MG63 (cell line): ENCODE results near the gene GRIN1. TPM values are rescaled to one million over a fixed set of nuclear protein-coding genes. Genes with fewer than 3 reads are reported as not detected.
A peak's percentile ranks its signal among the peaks of the same experiment; 100 is the strongest.

Experiments
- DNase-seq: peaks from one replicate; pipeline ENCODE4 v3.0.0-alpha.2; 2020
- H3K27me3 ChIP-seq: fragments of 250-450 bp; sonication (Bioruptor Pico); 2 replicates; pipeline ENCODE4 v1.5.1; 2020; ENCODE audit warnings: mild to moderate bottlenecking, moderate library complexity
- H3K36me3 ChIP-seq: fragments of 250-450 bp; sonication (Bioruptor Pico); 2 replicates; pipeline ENCODE4 v1.5.1; 2020; ENCODE audit warnings: mild to moderate bottlenecking, moderate library complexity
- H3K4me3 ChIP-seq: fragments of 250-450 bp; sonication (Bioruptor Pico); 2 replicates; pipeline ENCODE4 v1.5.1; 2020; ENCODE audit warnings: mild to moderate bottlenecking, moderate library complexity
- H3K9me3 ChIP-seq: fragments of 250-450 bp; sonication (Bioruptor Pico); 2 replicates; pipeline ENCODE4 v1.5.1; 2020; ENCODE audit warnings: mild to moderate bottlenecking, moderate library complexity
- total RNA-seq: library from RNA; depleted of rRNA; stranded (reverse); fragments of >200 nt; shearing (Covaris generic); gene quantifications from 2 replicates; pipeline ENCODE4 v1.2.3, GENCODE V29; 2014; ENCODE audit warnings: low replicate concordance

Gene GRIN1
- total RNA-seq, 1 experiment from 2014 or later, result not detected

DNA sequence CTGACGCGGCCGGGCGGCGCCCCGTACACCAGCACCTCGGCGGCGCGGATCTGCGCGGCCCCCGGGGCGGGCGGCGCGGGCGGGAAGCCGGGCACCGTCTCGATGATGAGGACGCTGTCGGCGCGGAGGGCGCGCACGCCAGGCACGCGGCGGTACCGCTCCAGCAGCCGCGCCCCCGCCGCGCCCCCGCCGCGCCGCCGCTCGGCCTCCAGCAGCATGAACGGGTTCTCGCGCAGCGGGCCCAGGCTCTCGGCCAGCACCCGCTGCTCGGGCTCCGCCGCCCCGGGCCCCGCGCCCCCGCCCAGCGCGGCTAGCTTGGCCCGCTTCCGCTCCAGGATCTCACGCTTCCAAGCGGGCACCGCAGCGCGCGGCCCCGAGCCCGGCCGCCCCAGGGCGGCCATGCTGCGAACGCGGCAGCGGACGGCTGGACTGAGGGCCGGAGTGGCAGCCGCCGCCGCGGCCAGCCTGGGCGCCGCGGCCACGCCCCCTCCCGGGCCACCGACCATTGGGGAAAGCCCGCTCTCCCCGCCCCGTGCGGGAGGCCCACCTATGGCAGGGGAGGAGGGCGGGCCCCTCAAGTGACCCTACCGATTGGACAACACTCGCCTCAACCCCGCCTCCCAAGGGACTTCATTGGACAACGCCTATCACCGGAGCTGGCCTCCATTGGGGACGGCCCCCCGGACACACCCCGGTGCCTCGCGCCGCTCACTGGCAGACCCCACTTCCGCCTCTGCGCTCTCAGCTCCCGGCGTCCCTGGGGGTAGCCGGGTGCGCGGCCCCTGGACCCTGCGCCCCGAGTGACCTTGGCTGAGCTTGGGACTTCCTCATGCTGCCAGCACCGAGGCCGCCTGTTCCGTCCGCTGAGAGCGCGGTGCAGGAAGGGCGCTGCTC lies 61.6 kb downstream of the GRIN1 start, which contains the start of gene TPRN:
Gene TPRN, minus strand, starts transcription at position 431 of the 894 bp plus-strand sequence. Its CDS starts 30 bp downstream, at position 401.
- H3K4me3 ChIP-seq, result peak within 1 kb of the TSS; percentile 59

DNA sequence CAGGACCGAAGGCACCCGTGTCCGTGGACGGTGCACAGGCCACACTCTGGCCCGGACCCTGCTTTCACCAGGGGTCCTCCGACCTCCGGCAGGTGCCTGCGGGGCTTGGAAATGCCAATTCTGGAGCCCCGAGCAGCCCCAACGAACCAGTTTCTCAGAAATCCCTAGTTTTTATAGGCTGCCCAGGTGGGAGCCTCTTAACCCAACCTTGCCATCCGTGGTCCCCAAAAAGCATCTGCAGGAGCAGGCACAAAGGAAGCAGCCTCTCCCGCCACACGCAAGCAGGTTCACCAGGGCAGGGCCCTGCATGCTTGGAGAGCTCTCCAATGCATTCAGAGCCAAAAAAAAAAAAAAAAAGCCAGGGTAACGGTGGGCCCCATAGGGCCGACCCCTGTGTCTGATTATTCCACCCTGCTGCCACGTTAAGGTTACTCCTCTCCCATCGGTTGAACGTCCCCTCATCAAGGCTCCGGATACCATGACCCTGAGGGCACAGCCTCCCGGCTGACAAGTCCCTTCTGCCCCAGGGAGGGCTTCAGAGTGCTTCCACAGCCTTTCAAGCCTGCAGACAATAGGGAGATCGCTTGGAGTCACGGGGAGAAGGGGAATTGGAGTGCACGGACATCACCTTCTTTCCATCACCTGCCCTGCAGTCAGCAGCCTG lies 62.4 kb downstream of the GRIN1 start:
- Histone ChIP-seq H3K9me3 (no peaks in the 10 kb centered on the region), H3K36me3 (peaks cover 4% of the 10 kb centered on the region), H3K4me3 (peak overlapping the region; percentile 59), H3K27me3 (no peaks in the 10 kb centered on the region)
- DNase-seq, result no peak

More for the DNA sequence above, 61.6 kb downstream of the GRIN1 start, which contains the start of gene TPRN:
- no peaks in the 10 kb centered on the region for H3K9me3 ChIP-seq
- H3K27me3 ChIP-seq, result no peaks in the 10 kb centered on the region
- DNase-seq, result peak; percentile 99
- H3K36me3 ChIP-seq, result peaks cover 4% of the 10 kb centered on the region

DNA sequence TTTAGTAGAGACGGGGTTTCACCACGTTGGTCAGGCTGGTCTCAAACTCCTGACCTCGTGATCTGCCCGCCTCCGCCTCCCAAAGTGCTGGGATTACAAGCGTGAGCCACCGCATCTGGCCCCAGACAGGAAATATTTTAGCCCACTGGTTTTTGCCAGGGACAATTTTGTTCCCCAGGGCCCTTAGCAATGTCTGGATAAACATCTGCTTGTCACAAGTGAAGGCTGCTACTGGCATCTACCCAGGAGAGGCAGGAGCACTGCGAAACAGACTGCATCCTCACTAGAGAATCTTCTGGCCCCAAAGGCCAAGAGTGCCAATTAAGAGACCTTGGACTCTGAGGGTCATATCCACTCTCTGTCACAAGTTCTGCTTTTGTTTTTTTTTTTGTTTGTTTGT lies 64.0 kb downstream of the GRIN1 start:
- H3K36me3 ChIP-seq, result peaks cover 17% of the 10 kb centered on the region
- H3K4me3 ChIP-seq, result no peak overlapping the region
- H3K27me3 ChIP-seq, result no peaks in the 10 kb centered on the region
- no peak for DNase-seq
- no peaks in the 10 kb centered on the region for H3K9me3 ChIP-seq

DNA sequence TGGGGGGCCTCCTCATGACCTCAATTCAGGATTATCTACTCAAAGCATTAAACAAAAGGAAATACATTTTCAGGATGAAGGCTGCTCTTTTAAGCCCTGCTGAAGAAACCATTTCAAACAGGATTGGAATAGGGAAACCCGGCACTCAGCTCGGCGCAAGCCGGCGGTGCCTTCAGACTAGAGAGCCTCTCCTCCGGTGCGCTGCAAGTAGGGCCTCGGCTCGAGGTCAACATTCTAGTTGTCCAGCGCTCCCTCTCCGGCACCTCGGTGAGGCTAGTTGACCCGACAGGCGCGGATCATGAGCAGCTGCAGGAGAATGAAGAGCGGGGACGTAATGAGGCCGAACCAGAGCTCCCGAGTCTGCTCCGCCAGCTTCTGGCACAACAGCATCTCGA lies 65.8 kb downstream of the GRIN1 start:
- Histone ChIP-seq H3K27me3 (no peaks in the 10 kb centered on the region), H3K4me3 (peak overlapping the region; percentile 82), H3K36me3 (peaks cover 17% of the 10 kb centered on the region), H3K9me3 (no peaks in the 10 kb centered on the region)
- no peak for DNase-seq

DNA sequence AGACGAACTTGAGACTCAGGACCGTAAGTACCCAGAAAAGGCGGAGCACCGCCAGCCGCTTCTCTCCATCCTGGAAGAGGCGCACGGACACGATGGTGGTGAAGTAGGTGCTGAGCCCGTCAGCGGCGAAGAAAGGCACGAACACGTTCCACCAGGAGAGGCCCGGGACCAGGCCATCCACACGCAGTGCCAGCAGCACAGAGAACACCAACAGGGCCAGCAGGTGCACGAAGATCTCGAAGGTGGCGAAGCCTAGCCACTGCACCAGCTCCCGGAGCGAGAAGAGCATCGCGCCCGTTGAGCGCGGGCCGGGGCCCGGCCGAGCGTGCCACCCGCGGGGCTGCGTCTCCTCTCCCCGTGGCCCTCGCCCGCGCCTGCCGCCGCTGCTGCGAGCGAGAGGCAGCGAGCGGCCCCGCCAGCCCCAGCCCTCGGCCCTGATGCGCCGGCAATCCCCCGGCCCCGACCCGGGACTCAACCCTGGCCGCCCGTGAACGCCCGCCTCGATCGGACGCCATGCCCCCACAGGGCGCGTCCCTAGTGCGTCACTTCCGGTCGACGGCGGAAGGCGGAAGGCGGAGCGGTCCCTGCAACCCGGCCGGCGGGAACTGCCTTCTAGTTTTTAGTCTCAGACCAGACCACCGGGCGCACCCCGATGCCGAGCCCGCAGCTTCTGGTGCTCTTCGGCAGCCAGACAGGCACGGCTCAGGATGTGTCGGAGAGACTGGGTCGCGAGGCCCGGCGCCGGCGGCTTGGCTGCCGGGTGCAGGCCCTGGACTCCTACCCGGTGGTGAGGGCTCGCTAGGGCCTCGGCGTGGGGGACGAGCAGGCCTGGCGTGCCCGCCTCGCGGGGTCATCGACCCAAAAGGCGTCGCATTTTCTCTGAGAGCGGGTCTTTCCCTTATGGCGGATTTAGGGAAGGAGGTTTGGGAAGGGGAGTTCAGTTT lies 66.4 kb downstream of the GRIN1 start, which contains the start of the genes NDOR1 and TMEM203:
Gene NDOR1, plus strand, starts transcription at position 575 of the 944 bp plus-strand sequence. Its CDS starts 78 bp downstream, at position 653.
Gene TMEM203, minus strand, starts transcription at position 523 of the 944 bp plus-strand sequence. Its CDS starts 234 bp downstream, at position 289.
- Histone ChIP-seq H3K4me3 (peak within 1 kb of the TSS; percentile 82), H3K27me3 (no peaks in the 10 kb centered on the region), H3K9me3 (no peaks in the 10 kb centered on the region), H3K36me3 (peaks cover 17% of the 10 kb centered on the region)
- DNase-seq, result peak; percentile 90

DNA sequence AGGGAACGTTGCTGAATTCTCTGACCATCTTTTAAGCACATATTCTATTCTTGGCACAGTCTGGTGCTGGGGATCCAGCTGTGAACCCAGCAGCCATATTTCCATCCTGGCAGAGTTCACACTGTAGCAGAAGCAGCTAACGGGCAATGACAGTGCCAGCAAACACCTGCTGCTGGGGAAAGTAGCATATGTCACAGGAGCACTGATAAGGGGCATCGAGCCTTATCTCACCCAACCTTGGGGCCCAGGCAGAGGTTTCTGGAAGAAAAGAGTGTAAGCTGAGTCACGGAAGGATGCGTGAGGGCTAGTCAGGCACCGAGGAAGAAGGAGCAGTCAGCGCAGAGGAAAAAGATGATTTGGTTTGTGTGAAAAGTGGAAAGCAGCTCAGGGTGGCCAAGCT lies 67.6 kb downstream of the GRIN1 start:
- Histone ChIP-seq H3K36me3 (peaks cover 17% of the 10 kb centered on the region), H3K4me3 (peak overlapping the region; percentile 82), H3K9me3 (no peaks in the 10 kb centered on the region), H3K27me3 (no peaks in the 10 kb centered on the region)
- no peak for DNase-seq

DNA sequence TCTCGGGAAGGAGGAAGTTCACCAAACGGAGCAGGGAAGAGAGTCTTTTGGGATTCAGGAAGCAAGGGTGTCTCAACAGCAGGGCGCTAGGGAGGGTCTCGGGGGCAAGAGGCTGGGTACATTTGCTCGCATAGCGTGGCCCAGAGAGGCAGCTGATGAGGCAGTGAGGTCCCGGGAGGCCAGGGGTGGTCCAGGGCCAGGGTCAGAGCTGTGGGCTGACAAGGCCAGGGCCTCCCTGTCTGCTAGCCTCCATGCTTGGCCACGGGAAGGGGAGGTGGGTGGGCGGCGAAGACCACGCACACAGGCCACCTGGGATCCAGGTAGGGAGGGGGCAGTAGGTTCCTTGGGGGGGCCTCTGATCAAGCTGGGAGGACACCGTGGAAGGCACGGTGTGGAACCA lies 72.6 kb downstream of the GRIN1 start:
- no peaks in the 10 kb centered on the region for H3K9me3 ChIP-seq
- peaks cover 13% of the 10 kb centered on the region for H3K36me3 ChIP-seq
- no peaks in the 10 kb centered on the region for H3K27me3 ChIP-seq
- no peak overlapping the region for H3K4me3 ChIP-seq
- DNase-seq, result no peak

DNA sequence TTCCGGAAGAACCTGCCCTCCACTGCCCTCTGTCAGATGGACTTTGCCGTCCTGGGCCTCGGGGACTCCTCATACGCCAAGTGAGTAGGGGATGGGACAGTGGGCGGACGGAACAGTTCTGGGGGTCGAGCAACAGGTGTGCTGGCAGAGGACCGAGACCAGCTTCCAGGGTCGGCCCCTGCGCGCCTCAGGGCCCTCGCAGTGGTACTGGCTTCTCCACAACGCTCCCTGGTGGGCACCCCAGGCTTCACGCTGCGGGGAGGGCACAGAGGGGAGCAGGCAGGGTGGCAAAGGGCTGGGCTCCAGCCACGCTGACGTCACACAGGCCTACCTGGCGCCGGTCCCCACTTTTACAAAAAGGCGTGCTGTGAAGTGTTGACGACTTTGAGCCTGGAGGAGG lies 73.6 kb downstream of the GRIN1 start:
- no peak for DNase-seq
- no peaks in the 10 kb centered on the region for H3K9me3 ChIP-seq
- H3K36me3 ChIP-seq, result peaks cover 5% of the 10 kb centered on the region
- no peak overlapping the region for H3K4me3 ChIP-seq
- H3K27me3 ChIP-seq, result no peaks in the 10 kb centered on the region

DNA sequence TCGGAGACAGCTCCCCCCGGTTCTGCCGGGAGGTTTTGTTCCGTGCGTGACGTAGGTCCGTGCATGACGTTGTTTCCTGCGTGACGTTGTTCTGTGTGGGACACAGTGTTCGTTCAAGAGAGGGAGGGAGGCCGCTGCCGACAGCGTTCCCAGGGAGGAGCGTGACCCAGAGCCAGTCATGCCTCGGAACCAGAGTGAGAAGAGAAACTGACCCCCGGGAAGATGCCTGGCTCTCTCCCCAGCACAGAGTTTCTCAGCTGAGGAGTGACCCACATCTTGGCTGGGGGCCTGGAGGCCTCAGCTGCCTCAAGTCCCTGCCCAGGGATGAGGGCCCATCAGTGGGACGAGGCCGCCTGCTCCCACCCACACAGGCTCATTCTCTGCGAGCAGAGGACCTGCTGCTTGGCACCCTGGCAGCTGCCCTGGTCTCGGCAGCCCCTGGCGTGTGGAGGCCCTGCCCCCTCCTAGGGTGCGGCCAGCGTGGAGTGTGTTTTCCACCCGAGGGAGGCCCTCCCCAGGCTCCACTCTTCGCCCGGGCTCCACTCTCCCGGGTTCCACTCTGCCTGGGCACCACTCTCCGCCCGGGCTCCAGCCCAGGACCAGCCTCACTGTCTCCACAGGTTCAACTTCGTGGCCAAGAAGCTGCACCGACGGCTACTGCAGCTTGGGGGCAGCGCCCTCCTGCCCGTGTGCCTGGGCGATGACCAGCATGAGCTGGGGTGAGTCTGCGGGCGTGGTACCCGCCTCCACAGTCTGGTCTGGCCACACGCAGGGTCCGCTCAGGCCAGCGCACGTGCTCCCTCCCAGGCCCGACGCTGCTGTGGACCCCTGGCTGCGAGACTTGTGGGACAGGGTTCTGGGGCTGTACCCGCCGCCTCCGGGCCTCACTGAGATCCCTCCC lies 74.5 kb downstream of the GRIN1 start:
- no peaks in the 10 kb centered on the region for H3K9me3 ChIP-seq
- peaks cover 2% of the 10 kb centered on the region; the same call in 1 of the 2 replicates for H3K36me3 ChIP-seq
- H3K4me3 ChIP-seq, result no peak overlapping the region
- no peak for DNase-seq
- no peaks in the 10 kb centered on the region for H3K27me3 ChIP-seq

DNA sequence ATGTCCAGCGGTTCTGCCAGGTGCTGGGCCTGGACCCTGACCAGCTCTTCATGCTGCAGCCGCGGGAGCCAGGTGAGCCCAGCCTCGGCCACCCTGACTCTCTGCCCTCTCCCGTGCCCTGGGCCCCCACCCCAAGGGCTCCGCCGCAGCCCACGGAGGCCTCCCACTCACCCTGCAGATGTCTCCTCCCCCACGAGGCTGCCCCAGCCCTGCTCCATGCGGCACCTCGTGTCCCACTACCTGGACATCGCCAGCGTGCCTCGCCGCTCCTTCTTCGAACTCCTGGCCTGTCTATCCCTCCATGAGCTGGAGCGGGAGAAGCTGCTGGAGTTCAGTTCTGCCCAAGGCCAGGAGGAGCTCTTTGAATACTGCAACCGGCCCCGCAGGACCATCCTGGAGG lies 75.7 kb downstream of the GRIN1 start:
- H3K36me3 ChIP-seq, result peaks cover 2% of the 10 kb centered on the region; the same call in 1 of the 2 replicates
- no peaks in the 10 kb centered on the region for H3K9me3 ChIP-seq
- H3K27me3 ChIP-seq, result no peaks in the 10 kb centered on the region
- no peak for DNase-seq
- H3K4me3 ChIP-seq, result no peak overlapping the region

DNA sequence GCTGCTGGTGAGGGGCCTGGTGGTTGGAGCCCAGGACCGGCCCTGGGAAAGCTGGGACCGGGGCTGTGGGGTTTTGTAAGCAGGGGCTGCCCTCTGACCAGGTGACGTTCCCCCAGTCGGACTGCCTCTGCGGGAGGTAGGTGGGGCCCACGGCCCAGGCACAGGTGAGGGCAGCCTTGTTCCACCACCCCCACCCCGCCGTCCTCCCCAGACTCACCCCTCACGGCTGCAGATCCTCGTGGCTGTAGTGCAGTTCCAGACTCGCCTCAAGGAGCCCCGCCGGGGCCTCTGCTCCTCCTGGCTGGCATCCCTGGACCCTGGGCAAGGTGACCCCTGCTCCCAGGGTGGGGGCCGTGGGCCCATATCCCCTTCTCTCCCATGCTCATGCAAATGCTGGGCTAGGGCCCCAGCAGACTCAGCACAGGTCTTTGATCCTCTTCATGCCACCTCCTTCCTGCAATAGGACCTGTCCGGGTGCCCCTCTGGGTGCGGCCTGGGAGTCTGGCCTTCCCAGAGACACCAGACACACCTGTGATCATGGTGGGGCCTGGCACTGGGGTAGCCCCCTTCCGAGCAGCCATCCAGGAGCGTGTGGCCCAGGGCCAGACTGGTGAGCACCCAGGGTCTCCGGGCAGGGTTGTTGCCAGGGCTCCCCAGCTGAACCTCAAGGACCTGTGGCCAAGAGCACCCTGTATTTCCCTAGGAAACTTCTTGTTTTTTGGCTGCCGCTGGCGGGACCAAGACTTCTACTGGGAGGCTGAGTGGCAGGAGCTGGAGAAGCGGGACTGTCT lies 76.4 kb downstream of the GRIN1 start:
- Histone ChIP-seq H3K9me3 (no peaks in the 10 kb centered on the region), H3K4me3 (no peak overlapping the region), H3K36me3 (peaks cover 2% of the 10 kb centered on the region; the same call in 1 of the 2 replicates), H3K27me3 (no peaks in the 10 kb centered on the region)
- DNase-seq, result no peak

DNA sequence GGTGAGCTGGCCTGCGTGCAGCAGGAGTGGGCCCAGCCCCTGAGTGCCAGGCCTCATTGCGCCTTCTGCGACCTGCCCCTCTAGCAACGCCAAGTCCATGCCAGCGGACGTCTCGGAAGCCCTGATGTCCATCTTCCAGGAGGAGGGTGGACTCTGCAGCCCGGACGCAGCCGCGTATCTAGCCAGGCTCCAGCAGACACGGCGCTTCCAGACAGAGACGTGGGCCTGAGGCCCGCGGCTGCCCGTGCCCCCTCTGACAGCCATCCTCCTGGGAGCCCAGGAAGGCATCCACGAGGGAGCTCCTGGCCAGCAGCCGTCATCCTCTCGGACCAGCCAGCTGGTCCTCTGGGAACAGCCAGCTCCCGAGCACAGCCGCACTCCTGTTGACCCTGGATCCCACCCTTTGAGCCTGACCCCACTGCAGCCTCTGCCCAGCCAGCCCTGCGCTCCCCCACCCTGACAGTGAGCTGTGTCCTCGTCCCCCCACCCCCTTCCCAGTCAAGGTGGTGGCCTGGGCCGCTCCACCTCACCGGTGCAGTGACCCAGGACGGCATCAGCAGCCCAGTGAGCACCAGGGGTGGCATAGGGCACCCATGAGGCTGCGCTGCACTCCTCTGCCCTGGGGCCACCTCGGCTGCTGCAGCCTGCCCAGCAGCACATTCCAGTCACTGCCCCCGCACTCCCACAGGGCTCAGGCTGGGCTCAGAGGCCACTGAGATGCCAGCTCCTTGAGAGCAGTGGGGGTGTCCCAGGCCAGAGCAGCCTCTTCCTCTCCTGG lies 77.4 kb downstream of the GRIN1 start:
- Histone ChIP-seq H3K36me3 (peaks cover 2% of the 10 kb centered on the region; the same call in 1 of the 2 replicates), H3K9me3 (no peaks in the 10 kb centered on the region), H3K4me3 (no peak overlapping the region), H3K27me3 (no peaks in the 10 kb centered on the region)
- no peak for DNase-seq

DNA sequence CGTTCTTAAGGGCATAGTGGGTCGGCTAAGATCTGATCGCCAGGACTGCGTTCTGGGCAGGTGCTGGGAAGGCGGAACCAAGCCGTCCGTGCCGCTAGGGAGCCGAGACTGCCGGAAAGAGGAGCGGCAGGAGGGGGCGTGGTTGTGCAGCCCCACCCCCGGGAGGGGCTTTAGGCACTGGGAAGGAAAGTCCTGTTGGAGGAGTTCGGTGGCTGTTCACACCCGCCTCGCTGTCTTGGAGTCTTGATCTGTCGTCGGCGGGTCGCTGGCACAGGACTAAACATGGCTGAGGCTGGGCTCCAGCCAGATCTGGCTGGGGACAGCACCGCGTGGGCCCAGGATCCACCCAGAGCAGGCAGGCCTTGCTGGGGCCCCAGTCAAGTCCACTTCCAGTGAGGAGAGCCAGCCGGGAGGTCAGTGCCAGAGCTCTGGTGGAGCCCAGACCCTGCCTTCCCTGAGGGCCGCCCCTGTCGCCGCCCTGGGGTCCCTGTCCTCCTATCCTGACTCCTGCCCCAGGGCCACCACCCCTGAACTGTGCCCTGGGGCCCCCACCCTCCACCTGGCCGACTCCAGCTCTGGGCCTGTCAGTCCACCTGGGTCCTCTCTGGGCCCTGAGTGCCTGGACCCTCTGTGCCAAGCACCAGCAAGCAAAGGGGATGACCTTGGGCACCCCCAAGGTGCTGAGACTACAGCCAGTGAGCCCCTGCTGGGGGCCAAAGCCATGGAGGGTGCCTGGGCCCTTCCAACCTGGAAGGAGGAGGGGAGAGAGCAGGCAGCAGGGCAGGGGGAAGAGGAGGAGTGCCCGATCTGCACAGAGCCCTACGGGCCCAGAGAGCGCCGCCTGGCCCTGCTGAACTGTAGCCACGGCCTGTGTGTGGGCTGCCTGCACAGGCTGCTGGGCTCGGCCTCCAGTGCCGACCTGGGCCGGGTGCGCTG lies 78.6 kb downstream of the GRIN1 start:
- Histone ChIP-seq H3K9me3 (no peaks in the 10 kb centered on the region), H3K4me3 (no peak overlapping the region), H3K27me3 (no peaks in the 10 kb centered on the region), H3K36me3 (peaks cover 2% of the 10 kb centered on the region; the same call in 1 of the 2 replicates)
- DNase-seq, result no peak
